Liver (tissue), 9 donors: ENCODE measurements around the gene MTHFD1L. TPM values are rescaled to one million over a fixed set of nuclear protein-coding genes. Genes with fewer than 3 reads are reported as not detected.

ENCODE experiments used
- DNase-seq: peaks from one replicate; pipeline ENCODE4 v3.0.0-alpha.2; 2017; ENCODE audit warnings: low spot score
- H3K27ac ChIP-seq, 2 donors: one replicate each; pipeline ENCODE4 v1.7.0; 2013; ENCODE audit warnings: inconsistent platforms in 2 of 2, low read length in 2 of 2, control low read depth in 1 of 2, low read depth in 1 of 2, mild to moderate bottlenecking in 1 of 2
- H3K27me3 ChIP-seq, 4 donors: one replicate each; pipeline versions ENCODE4 v1.6.1 to v1.7.0; 2013; ENCODE audit warnings: low read length in 3 of 4, inconsistent platforms in 1 of 4, mild to moderate bottlenecking in 1 of 4, moderate library complexity in 1 of 4; ENCODE audit not compliant: control insufficient read depth in 4 of 4, insufficient read depth in 4 of 4
- H3K36me3 ChIP-seq, 4 donors: one replicate each; pipeline versions ENCODE4 v1.6.1 to v1.7.0; 2013; ENCODE audit warnings: low read length in 3 of 4, mild to moderate bottlenecking in 3 of 4, low read depth in 1 of 4, moderate library complexity in 1 of 4; ENCODE audit not compliant: control insufficient read depth in 4 of 4, insufficient read depth in 3 of 4
- H3K4me1 ChIP-seq, 4 donors: one replicate each; pipeline versions ENCODE4 v1.6.1 to v1.7.0; 2013; ENCODE audit warnings: low read length in 3 of 4, mild to moderate bottlenecking in 3 of 4, moderate library complexity in 1 of 4; ENCODE audit not compliant: control insufficient read depth in 4 of 4, insufficient read depth in 4 of 4
- H3K4me3 ChIP-seq, 3 donors: one replicate each; pipeline versions ENCODE4 v1.6.1 to v1.7.0; 2013; ENCODE audit warnings: low read length in 3 of 3, control low read depth in 1 of 3, low read depth in 1 of 3, mild to moderate bottlenecking in 1 of 3
- H3K9ac ChIP-seq, 2 donors: one replicate each; pipeline ENCODE4 v1.7.0; 2013; ENCODE audit warnings: low read length in 2 of 2, mild to moderate bottlenecking in 2 of 2, moderate library complexity in 2 of 2, control low read depth in 1 of 2, low read depth in 1 of 2
- H3K9me3 ChIP-seq, 4 donors: one replicate each; pipeline versions ENCODE4 v1.6.1 to v1.7.0; 2013; ENCODE audit warnings: low read length in 3 of 4; ENCODE audit not compliant: control insufficient read depth in 4 of 4
- ATF3 ChIP-seq: IDR thresholded peaks from 2 replicates; pipeline ENCODE4 v1.6.1; 2016; ENCODE audit warnings: antibody characterized with exemption
- CTCF ChIP-seq: fragments of 150-350 bp; IDR thresholded peaks from 2 replicates; pipeline ENCODE4 v1.5.1; 2017; ENCODE audit warnings: improper control_type of control experiment, low read depth, low read length; ENCODE audit not compliant: missing input control
- EGR1 ChIP-seq, 2 donors: IDR thresholded peaks; 2 replicates each; pipeline ENCODE4 v1.6.1; 2016 to 2018; ENCODE audit warnings: antibody characterized with exemption in 2 of 2, low read depth in 2 of 2
- FOXA1 ChIP-seq: IDR thresholded peaks from 2 replicates; pipeline ENCODE4 v1.6.1; 2016; ENCODE audit warnings: antibody characterized with exemption
- FOXA2 ChIP-seq: IDR thresholded peaks from 2 replicates; pipeline ENCODE4 v1.6.1; 2016; ENCODE audit warnings: antibody characterized with exemption
- GABPA ChIP-seq, 2 donors: IDR thresholded peaks in 1 of 2; conservative IDR thresholded peaks in 1 of 2; 2 replicates each; pipeline ENCODE4 v1.6.1; 2016; ENCODE audit warnings: antibody characterized with exemption in 2 of 2, mild to moderate bottlenecking in 1 of 2, moderate library complexity in 1 of 2
- HNF4A ChIP-seq, 2 donors: conservative IDR thresholded peaks; 2 replicates each; pipeline ENCODE4 v1.6.1; 2016; ENCODE audit warnings: antibody characterized with exemption in 2 of 2, mild to moderate bottlenecking in 2 of 2
- HNF4G ChIP-seq: IDR thresholded peaks from 2 replicates; pipeline ENCODE4 v1.6.1; 2016; ENCODE audit warnings: antibody characterized with exemption
- JUND ChIP-seq, 2 donors: IDR thresholded peaks; 2 replicates each; pipeline ENCODE4 v1.6.1; 2016; ENCODE audit warnings: antibody characterized with exemption in 2 of 2
- MAX ChIP-seq: IDR thresholded peaks from 2 replicates; pipeline ENCODE4 v1.6.1; 2016; ENCODE audit warnings: antibody characterized with exemption
- NR2F2 ChIP-seq: IDR thresholded peaks from 2 replicates; pipeline ENCODE4 v1.6.1; 2016; ENCODE audit warnings: antibody characterized with exemption
- RAD21 ChIP-seq, 2 donors: IDR thresholded peaks; 2 replicates each; pipeline ENCODE4 v1.6.1; 2016; ENCODE audit warnings: antibody characterized with exemption in 2 of 2, mild to moderate bottlenecking in 2 of 2
- RXRA ChIP-seq, 2 donors: IDR thresholded peaks; 2 replicates each; pipeline ENCODE4 v1.6.1; 2017 to 2018; ENCODE audit warnings: antibody characterized with exemption in 2 of 2, mild to moderate bottlenecking in 1 of 2
- SP1 ChIP-seq: IDR thresholded peaks from 2 replicates; pipeline ENCODE4 v1.6.1; 2018; ENCODE audit warnings: antibody characterized with exemption, mild to moderate bottlenecking
- TAF1 ChIP-seq: conservative IDR thresholded peaks from 2 replicates; pipeline ENCODE4 v1.6.1; 2016; ENCODE audit warnings: antibody characterized with exemption, mild to moderate bottlenecking
- YY1 ChIP-seq: IDR thresholded peaks from 2 replicates; pipeline ENCODE4 v1.6.1; 2016; ENCODE audit warnings: antibody characterized with exemption, mild to moderate bottlenecking
- ZBTB33 ChIP-seq: IDR thresholded peaks from 2 replicates; pipeline ENCODE4 v1.6.1; 2016; ENCODE audit warnings: antibody characterized with exemption
- WGBS: extraction: QIAGEN DNeasy Blood & Tissue Kit; methylation state at CpG from one replicate; pipeline ENCODE4 v1.1.7; 2013; 5-methylcytosine and 5-hydroxymethylcytosine counted together
- polyA plus RNA-seq, 2 donors: library from polyadenylated mRNA; stranded (reverse) in 1 of 2; unstranded in 1 of 2; fragments of 200-250 nt in 1 of 2; fragments of >200 nt in 1 of 2; fragmentation: Nextera tagmentation in 1 of 2; extraction: Ambion mirVana in 1 of 2; gene quantifications; one replicate each; pipeline versions ENCODE4 v1.2.1 to v1.2.3, GENCODE V29; 2013 to 2015
- total RNA-seq, 2 donors: library from RNA; depleted of rRNA; stranded (reverse); fragments of >200 nt; gene quantifications; one replicate each; pipeline ENCODE4 v1.2.3, GENCODE V29; 2014
- donor health status: healthy.
- donor health status: healthy.
- donor health status: healthy.
- donor health status: healthy.
- donor health status: healthy.

The MTHFD1L gene
- total and polyA plus RNA-seq, 4 donors: 2.0 to 7.7 (median 2.8) TPM

- H3K27ac ChIP-seq: no peak overlapping the region
- no peak overlapping the region for H3K9ac ChIP-seq
- peaks cover 0 to under 1% (median 0%) of the 10 kb centered on the region in 4 donors for H3K4me1 ChIP-seq
- H3K36me3 ChIP-seq: no peaks in the 10 kb centered on the region
- no peak for TF ChIP-seq FOXA1
- no peak for TF ChIP-seq JUND (IDR thresholded peaks at IDR 0.05)
- TF ChIP-seq MAX: no peak
- no peak for TF ChIP-seq RXRA (IDR thresholded peaks at IDR 0.05)
- TF ChIP-seq YY1: no peak
- TF ChIP-seq GABPA (IDR thresholded peaks at IDR 0.05 in 1 of 2, conservative IDR thresholded peaks at IDR 0.05 in 1 of 2): no peak
- no peak for TF ChIP-seq ZBTB33
- no peak for TF ChIP-seq NR2F2
- no peak for TF ChIP-seq ATF3
- no peak for TF ChIP-seq FOXA2
- TF ChIP-seq CTCF: no peak
- no peak for TF ChIP-seq RAD21 (IDR thresholded peaks at IDR 0.05)
- DNase-seq: no peak
- H3K9me3 ChIP-seq: no peaks in the 10 kb centered on the region
- WGBS: 98% methylated on average over 11 of the region's 11 CpGs
- no peak overlapping the region for H3K4me3 ChIP-seq
- H3K27me3 ChIP-seq: no peaks in the 10 kb centered on the region
Measured at GRCh38 chr6:151088599-151088935, 223.1 kb downstream of the MTHFD1L start.

GRCh38 chr6:151088963-151089362, 223.5 kb downstream of the MTHFD1L start:
- DNase-seq: no peak
- H3K9ac ChIP-seq: no peak overlapping the region
- no peak overlapping the region for H3K27ac ChIP-seq
- no peak for TF ChIP-seq SP1
- TF ChIP-seq HNF4A (conservative IDR thresholded peaks at IDR 0.05): no peak
- TF ChIP-seq NR2F2: no peak
- no peak for TF ChIP-seq HNF4G
- TF ChIP-seq FOXA1: no peak
- no peak for TF ChIP-seq RAD21 (IDR thresholded peaks at IDR 0.05)
- no peak for TF ChIP-seq TAF1
- no peak for TF ChIP-seq CTCF
- TF ChIP-seq EGR1 (IDR thresholded peaks at IDR 0.05; ENCODE audit: low read depth in 2 of 2): no peak
- TF ChIP-seq ZBTB33: no peak
- TF ChIP-seq JUND (IDR thresholded peaks at IDR 0.05): no peak
- TF ChIP-seq ATF3: no peak
- TF ChIP-seq YY1: no peak
- no peak for TF ChIP-seq GABPA (IDR thresholded peaks at IDR 0.05 in 1 of 2, conservative IDR thresholded peaks at IDR 0.05 in 1 of 2)
- no peak for TF ChIP-seq MAX
- no peak for TF ChIP-seq FOXA2
- no peaks in the 10 kb centered on the region for H3K36me3 ChIP-seq
- H3K9me3 ChIP-seq: no peaks in the 10 kb centered on the region
- 98% methylated on average over 3 of the region's 3 CpGs for WGBS
- no peaks in the 10 kb centered on the region for H3K4me1 ChIP-seq
- H3K4me3 ChIP-seq: no peak overlapping the region
- no peaks in the 10 kb centered on the region for H3K27me3 ChIP-seq
